Breast epithelium (tissue), 3 donors: ENCODE results near the gene FAM124A.

Experiments
- CTCF ChIP-seq, 3 donors: fragments of 450-650 bp; IDR thresholded peaks; one replicate each; pipeline ENCODE4 v1.5.1; 2016 to 2017; ENCODE audit warnings: antibody characterized with exemption in 3 of 3, mild to moderate bottlenecking in 3 of 3, moderate library complexity in 3 of 3
- POLR2A ChIP-seq: fragments of 450-650 bp; IDR thresholded peaks from one replicate; pipeline ENCODE4 v1.6.1; 2016; ENCODE audit warnings: antibody characterized with exemption, mild to moderate bottlenecking, moderate library complexity
- POLR2AphosphoS5 ChIP-seq, 3 donors: sonication (generic); formaldehyde crosslinking; IDR thresholded peaks; one replicate each; pipeline ENCODE4 v1.6.1; 2017; ENCODE audit warnings: antibody characterized with exemption in 3 of 3

GRCh38 chr13:51257187-51257586 lies 35.0 kb downstream of the FAM124A start:
- TF ChIP-seq CTCF (IDR thresholded peaks at IDR 0.05) (no peak), POLR2A (no peak), POLR2AphosphoS5 (IDR thresholded peaks at IDR 0.05) (no peak)
